Superior temporal gyrus (tissue), 1 donor: ENCODE results near the gene PIR.

Source experiments
- DNase-seq: peaks from one replicate; pipeline ENCODE4 v3.0.0-alpha.2; 2016; ENCODE audit errors: extremely low spot score

The PIR gene

DNA sequence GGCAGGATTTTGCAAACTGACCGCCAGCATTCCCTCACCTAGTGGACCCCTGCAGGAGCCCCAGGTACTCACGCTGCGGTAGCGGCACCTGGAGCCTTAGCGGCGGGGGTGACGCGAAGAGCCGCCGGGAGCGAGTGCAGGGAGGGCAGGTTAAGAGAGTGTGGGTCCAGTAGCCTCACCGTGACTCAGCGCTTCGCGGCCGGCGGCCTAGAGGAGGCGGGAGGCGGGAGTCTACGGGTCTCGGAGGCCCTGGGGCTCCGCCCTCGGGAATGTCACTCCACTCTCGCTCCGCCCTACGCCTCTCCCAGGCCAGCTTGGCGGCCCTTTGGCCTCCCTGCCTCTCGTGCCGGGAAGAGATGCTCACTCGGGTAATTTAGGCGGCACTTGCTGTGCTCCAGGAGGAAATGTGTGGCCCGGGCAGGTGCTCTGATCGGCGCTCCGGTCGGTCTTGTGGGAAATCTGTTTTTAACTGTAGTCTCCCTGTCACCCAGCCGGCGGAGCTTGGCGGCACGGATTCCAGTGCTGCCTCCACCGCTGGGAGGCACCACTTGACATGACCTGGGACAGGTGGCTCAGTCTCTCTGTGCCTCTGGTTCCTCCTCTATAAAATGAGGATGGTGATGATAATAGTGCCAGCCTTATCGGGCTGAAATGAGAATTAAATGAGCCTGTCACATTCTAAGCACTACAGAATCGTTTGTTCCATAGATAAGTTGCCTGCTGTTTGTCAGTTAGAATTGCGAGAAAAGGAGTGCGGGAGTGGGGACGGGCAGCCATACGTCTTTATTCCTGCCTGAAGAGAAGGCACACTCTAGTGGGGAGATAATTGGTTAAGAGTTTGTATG, at the start of gene PIR:
TSS of gene PIR (minus strand) at position 216 of the 845 bp plus-strand sequence. CDS start 2,076 bp downstream, outside the sequence.
- peak; percentile 79 for DNase-seq

DNA sequence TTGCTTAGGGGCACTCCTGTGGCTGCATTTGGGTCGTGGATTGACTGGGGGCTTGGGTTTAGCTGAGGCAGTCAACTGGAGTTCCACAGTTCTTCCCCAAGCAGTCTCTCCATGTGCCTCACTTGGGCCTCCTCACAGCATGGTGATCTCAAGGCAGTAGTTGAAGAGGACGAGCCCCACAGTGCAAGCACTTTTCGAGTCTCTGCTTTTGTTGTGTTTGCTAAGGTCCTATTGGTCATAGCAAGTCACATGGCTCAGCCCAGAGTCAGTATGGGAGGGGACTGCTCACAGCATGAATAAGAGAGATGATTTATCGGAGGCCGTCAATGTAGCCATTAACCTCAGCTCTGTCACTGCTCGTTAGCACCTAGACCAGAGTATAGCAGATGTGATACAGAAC, 37.2 kb upstream of the PIR start:
- DNase-seq: no peak

DNA sequence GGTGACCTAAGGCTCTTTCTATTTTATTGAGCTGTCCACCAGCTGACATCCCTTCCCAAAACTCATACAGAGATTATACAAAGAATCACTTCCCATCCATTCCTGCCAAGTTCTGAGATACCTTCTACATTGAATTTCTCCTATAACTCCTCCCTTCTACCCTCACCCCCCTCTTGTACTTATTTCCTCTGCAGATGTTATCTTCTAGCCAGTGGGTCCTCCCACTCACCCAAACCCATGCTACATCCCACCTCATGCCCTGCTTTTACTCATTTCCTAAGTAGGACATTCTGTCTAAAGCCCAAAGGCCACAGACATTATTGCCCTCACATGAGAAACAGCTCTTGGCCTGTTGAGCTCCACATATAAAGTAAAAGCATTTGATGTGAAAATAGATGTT, 36.0 kb upstream of the PIR start:
- DNase-seq: no peak

DNA sequence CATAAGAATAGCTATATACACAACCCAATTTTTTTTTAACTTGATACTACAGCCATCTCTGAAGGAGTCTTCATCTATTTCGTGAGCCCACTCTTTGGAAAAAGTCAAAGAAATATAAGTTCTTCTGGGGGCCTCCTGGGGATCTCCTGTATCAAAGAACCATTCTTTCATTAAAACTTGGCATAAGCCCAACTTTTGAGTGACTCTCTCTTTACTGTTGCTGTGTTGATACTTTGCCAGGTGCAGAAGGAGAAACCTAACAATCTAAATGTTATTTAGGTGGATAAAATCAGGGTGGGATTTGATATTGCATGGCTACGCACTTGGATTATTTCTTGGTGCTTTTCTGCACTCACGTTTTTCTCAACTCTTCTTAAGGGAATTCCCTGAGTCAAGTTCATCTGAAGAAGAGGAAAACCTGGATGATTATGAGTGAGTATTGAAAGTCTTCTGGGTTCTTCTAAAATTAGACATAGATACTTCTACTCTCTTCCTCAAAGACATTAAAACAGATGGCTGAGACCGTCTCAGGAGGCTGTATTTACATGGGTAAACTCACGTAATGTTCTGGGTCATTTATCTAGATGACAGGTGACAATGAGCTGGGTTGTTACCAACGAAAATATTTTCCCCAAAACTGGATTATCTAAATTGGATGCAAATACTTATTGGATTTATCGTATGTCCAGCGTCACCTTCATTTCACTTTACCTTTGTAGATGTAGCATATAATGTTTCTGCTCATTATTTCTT, 32.7 kb upstream of the PIR start:
- no peak for DNase-seq

DNA sequence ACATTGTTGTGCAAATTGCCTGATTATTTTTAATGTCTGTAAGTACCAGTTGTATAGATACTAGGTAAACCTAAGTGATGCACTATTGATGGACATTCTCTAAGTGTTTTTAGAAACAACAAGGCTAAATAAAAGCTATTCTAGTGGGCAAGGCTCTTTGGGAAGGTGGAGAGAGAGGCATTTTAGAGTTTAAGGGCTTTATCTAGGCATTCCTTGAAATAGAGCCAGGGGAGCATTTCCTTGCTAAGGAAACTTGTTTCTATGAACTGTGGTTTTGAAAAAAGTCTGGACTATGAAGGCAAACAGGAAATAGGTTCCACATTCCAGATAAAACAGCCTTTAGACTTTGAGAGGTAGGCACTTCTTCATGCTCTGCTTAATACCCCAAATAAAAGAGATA, 31.3 kb upstream of the PIR start:
- no peak for DNase-seq

DNA sequence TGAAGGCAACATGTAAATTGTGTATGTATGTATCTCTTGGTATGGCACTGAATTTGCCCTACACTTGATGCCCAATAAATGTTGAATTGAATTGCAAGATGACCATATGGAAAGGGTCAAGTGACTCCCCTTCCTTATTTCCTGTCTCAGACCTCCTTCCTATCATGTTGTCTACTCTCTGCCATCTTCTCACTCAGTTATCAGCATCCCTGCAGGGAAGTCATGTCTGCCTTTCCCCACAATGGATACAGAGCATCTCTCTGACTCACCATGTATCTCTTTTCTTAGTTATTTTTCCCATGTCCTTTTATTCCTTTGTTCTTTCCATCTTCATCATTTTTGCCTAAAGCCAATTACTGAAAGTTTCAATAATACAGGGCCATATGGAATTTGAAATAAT, 30.0 kb upstream of the PIR start:
- no peak for DNase-seq

DNA sequence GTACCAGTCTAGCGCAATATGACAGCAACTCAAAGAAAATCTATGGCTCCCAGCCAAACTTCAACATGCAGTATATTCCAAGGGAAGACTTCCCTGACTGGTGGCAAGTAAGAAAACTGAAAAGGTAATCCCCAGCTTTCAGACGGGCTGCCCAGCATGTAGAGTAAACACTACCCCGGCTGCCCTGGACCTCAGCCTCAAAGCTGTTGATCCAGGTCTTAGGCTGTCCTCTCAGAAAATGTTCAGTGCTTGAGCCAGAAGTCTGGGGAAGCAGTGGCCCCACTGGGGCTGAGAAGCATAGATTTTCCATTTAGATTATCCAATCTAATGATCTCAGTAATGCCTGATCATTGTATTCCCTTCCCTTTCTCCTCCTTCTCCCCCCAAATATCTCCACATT, 29.3 kb upstream of the PIR start:
- DNase-seq: no peak

DNA sequence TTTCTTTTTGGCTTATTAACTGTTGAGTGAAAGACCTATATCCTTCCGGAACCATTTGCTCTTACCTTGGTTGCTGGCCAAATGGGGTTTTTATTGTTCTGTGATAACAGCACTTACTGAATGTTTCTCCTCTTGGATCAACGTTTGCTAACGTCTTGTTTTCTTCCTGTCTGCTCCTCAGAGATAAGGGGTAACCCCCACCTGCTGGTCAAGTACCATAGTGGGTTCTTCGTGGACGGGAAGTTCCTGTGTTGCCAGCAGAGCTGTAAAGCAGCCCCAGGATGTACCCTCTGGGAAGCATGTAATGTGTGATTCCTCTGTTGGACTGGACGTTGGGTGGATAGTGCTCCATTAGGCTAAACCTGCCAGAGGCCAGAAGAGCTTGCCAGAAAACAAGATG, 22.8 kb upstream of the PIR start:
- no peak for DNase-seq

DNA sequence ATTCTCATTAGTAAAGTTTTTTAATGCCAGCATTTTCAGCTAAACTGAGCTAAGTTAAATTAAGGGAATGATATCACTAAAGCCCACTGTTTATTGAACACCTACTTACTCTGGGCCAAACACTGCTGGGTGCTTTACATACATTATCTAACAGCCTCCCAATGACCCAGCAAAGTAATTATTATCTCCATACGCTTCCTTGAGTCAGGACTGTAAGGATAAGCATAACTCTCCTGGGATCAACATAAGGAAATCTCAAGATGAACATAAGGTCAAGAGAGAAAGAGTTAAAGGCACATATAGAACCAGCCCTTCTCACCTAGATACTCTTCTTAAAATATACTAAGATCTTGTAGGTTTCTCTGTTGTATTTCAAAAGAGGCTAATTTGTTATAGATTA, 21.1 kb upstream of the PIR start:
- no peak for DNase-seq

DNA sequence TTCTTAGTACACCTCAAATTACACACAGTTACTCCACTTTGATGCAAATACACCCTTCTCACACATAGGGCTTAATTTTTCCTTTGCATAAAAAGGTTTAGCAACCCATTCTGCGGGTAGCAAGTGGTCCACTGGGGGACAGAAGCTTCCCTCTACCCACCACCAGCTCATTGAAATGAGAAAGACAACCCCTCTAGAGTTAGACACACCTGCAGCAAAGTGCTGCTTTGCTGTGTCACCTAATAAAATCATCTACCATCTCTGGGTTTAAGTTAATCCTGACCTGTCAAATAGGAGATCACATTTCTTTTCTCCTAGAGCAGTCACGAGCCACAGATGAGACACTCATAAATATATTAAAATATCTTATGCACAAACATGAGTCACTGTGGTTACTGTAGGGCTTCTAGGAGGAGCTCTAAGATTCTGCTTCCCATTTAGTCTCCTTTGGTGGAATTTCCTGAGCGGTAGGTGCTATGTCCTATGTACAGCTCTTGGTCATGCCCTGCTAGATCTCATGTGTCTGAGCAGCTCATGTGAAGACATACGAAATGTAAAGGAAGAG, 19.4 kb upstream of the PIR start:
- DNase-seq: no peak

DNA sequence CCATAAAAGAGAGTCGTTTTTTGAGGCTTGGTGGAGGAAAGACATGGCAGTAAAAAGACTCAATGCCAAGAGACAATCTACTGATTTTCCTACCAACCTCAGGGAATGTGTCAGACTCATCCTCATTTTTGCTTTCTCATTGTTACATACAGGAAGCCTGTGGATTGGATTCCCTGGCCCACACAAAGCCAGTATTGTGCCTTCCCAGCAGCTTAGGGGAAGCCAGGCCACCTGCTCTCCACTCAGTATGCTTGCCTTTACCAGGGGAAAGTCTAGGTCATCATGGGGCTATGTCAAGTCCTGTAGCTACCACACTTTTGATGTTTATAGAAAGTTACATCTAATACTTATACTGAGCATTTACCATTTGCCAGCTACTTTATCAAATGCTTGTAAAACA, 18.4 kb upstream of the PIR start:
- DNase-seq: peak; percentile 11

DNA sequence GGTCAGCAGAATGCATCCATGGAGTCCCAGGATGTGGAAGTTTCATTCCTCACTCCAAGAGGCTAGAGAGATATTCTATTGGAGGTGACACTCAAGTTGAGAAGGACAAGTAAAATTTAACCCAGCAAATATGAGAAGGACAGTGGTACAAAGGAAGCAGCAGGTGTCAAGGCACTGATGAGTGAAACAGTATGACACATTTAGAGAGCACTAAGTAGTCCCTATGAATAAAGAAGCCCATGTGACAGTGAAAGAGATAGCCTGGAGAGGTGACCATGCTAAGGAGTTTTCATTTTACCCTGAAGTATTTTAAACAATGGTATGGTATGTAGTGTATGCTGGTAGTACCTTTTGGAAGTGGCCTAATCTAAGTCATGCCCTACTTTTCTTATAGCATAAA, 16.7 kb upstream of the PIR start:
- no peak for DNase-seq

DNA sequence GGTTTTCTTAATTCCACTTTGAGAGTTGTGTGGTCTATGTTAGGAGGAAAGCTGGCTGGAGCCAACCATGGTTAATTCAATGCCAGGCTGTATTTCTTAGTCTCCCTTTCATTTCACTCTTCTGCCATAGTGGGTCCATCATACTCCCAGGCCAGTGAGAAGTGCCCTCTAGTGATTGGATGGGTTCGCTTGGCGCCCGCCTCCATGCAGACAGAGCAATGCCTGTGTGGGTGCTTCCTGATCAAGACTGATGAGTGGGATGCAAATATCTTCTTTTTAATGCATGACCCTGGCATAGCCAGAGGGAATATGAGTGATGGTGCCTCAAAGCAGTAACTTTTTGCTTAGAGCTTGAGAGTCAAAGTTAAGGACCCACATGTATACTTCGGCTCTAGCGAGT, 13.9 kb upstream of the PIR start:
- DNase-seq: no peak

DNA sequence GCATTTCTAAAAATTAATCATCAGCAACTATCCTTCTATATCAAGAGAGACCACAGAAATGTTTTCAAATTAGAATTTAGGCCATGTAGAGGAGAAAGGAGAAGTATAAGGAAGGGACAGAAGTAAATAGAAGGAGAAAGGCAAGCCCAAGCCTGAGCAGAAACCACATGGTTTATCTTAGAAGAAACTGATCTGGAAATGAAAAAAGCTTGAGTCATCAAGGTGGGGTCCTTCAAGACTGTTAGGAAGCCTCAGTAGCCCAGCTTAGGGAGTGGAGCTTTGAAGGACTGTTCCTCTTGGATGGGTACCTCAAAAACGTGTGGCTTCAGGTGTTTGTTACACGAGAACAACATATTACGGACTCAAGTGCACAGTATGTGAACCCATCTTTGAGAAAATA, 12.0 kb upstream of the PIR start:
- DNase-seq: no peak

DNA sequence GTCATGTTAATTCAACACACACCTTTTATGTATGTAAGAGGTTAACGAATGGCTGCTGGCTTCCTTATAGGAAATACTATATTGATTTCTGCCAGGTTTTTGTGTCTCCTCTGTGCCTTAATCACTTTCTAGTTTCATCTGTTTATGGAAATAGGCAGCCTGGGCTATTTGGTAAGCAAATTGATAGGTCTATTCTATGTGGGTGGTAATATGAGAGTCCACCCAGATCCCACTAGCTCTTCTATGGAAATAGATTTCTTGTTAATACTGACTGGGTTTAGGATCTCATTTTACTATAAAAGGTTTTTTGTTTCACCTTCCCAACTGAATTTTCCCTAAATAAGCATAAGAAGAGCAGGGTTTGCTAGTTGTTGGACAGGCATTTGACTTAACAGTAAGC, 11.5 kb upstream of the PIR start:
- DNase-seq: no peak

DNA sequence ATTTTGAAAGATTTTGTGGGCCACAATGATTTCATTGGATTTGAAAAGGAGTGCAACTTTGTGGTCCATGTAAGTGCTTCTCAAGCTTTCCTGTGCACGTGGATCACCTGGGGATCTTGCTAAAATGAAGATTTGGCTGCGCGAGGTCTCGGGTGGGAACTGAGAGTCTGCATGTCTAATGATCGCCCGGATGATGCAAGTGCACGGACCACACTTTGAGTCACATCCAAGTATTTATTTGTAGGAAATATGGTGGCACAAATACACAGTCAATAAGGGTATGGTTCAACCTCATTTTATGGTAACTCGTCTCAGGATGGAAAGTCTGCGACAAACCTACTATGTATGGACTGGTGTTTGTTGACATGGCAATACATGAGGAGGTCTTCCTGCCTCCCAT, 8.4 kb upstream of the PIR start:
- DNase-seq: no peak

DNA sequence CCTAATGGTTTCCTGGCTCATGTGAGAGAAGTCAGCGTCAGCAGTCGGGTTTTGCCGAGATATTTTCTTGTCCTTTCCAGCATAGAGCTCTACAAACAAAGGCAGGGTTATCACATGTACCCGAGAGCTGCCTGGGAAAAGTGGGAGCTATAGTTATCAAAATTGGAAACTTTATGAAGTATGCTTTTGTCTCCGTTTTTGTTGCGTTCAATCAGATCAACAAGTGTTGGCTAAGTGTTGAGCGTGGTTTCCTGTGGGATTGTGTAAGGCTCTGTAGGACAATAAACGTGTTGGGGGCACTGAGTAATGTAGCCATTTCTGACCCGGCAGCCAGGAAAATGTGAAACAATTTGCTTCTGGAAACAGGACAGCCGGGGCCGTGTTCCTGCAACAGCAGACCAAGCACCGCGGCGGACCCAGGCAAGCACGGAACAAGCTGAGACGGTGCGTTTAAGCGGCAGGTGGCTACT, 7.4 kb upstream of the PIR start, which contains the start of gene BMX:
TSS of gene BMX (plus strand) at position 311 of the 470 bp plus-strand sequence. CDS start 7,547 bp downstream, outside the sequence.
- no peak for DNase-seq

DNA sequence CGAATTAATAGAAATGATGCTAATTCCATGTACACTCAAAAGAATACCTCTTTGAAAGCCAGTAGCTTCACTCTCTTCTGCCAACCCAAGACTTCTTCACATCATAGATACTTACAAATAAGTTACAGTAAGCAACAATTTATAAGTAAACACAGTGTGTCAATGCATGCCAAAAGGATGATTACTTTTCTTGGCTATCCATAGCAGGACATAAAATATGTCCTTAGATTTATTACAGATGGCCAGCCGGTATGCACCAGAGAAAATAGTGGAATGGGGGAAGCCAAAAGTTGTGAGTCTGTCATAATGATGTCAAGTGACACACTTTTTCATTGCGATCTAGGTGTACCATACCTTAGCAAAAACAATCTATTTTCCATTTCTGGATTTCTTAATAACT, 6.8 kb upstream of the PIR start:
- no peak for DNase-seq

DNA sequence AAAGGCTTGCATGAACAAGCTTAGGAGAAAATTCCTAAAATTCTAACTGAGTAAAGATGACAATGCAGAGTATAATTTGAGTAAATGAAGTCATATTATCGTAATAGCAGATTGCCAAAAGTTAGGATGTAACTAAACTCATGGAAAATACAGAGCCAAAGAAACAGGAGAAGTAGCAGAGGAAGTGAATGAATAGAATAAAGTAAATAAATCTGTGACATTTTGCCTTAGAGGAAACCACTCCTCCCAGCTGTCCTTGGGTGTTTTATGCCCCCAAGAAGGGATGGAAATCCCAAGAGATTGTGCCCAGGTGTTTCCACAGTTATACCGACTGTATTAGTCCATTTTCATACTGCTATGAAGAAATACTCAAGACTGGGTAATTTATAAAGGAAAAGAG, 5.6 kb upstream of the PIR start:
- DNase-seq: no peak

DNA sequence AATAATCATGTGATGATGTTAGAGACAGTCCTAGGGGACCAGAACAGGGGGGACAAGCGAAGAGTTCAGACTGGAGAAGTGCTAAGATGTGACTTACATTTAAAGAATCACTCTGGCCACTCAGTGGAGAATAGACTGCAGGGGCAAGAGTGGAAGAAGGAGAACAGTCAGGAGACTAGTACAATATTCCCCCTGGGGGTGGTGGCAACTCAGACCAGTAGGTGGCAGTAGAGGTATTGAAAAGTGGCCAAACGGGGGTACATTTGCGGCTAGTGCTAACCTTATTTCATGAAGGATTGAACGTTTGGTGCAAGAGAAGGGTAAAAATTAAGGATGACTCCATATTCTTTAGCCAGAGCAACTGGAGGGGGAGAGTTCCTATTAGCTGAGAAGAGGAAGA, 4.7 kb upstream of the PIR start:
- peak; percentile 60 for DNase-seq

DNA sequence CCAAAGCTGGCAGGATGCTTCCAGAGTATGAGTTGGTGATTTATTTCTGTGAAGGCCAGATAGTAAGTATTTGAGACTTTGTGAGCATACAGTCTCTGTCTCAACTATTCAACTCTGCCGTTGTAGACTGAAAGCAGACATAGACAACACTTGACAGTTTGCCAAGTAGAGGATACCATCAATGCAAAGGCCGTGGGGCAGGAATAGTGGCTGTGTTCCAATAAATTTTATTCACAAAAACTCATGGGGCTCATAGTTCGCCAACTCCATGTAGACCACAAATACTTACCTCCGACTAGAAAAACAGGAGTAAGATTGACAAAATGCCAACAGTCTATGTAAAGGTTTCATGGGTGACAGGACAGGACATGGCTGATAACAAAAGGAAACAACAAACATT, 3.7 kb upstream of the PIR start:
- no peak for DNase-seq

DNA sequence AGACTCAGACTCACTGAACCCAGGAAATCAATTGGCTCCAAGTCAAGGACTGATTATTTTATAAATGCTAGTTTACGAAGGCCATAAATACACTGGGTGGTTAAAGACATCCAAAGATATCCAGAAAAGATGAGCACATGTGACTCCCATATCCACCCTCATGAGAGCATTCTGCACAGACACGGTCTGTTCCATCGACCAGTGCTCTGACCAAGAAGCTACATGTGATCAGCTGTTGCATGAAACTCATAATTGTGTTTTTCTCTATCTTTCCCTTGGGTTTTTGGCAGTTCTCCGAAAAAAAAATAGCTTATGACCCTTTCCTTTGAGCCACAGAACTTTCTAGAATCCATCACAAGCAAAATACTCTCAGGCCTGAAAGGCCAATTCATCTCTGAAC, 2.7 kb upstream of the PIR start:
- no peak for DNase-seq

DNA sequence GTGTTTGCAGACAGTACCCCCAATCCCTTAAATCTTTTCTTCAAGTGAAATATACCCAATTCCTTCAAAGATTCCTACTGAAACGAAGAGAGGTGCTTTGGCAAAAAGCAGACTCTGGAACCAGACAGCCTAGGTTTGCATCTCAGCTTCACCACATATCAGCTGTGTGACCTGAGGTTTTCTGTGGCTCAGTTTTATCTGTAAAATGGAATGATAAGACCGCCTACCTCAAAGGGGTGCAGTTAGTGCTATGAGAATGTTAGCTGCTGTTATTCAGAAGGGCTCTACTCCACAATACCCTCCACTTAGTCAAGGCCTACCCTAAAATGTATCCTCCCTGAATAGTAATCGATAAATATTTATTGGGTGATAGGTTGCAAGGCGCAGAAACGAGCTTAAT, 664 bp downstream of the PIR start:
- DNase-seq: no peak
